Naive thymus-derived CD4-positive, alpha-beta T cell (primary cell): ENCODE data around the gene ZNF618. TPM values are rescaled to one million over a fixed set of nuclear protein-coding genes. Genes with fewer than 3 reads are reported as not detected.

ENCODE experiments used
- ATAC-seq: fragments of 150-1000 bp; cut with Tn5 transposase; 2 replicates; pipeline ENCODE4 v1.10.0; 2021; ENCODE audit warnings: mild to moderate bottlenecking, moderate library complexity
- CTCF ChIA-PET: fragments of 350-600 bp; sonication (Branson Sonifier 250); formaldehyde crosslinking; loops from one replicate; lab custom pipeline; 2021; ENCODE audit warnings: antibody characterized with exemption; lab: Charles Lee
- POLR2A ChIA-PET: fragments of 350-600 bp; sonication (Branson Sonifier 250); formaldehyde crosslinking; loops from one replicate; lab custom pipeline; 2021; ENCODE audit warnings: antibody characterized with exemption, inconsistent platforms; lab: Charles Lee
- DNase-seq, 9 donors: peaks; one replicate each; pipeline versions ENCODE4 v3.0.0 to v3.0.0-alpha.2; 2020 to 2022; ENCODE audit warnings: mixed read lengths in 1 of 9
- H3K27ac ChIP-seq: one replicate; pipeline ENCODE4 v1.7.0; 2013; ENCODE audit warnings: mild to moderate bottlenecking, low read depth, low read length, moderate library complexity
- H3K27me3 ChIP-seq, 2 donors: one replicate each; pipeline ENCODE4 v1.7.0; 2013; ENCODE audit warnings: low read length in 2 of 2, mild to moderate bottlenecking in 2 of 2, moderate library complexity in 2 of 2; ENCODE audit not compliant: control insufficient read depth in 2 of 2, insufficient read depth in 2 of 2
- H3K36me3 ChIP-seq, 3 experiments: 1 replicate in 2 of 3; 2 replicates in 1 of 3; pipeline ENCODE4 v1.7.0; 2013; ENCODE audit warnings: low read length in 3 of 3, mild to moderate bottlenecking in 3 of 3, moderate library complexity in 1 of 3; ENCODE audit not compliant: insufficient read depth in 3 of 3, control insufficient read depth in 2 of 3
- H3K4me1 ChIP-seq, 2 donors: one replicate each; pipeline ENCODE4 v1.7.0; 2013; ENCODE audit warnings: low read length in 2 of 2, mild to moderate bottlenecking in 2 of 2, moderate library complexity in 1 of 2; ENCODE audit not compliant: control insufficient read depth in 2 of 2, insufficient read depth in 2 of 2
- H3K4me3 ChIP-seq: 2 replicates; pipeline ENCODE4 v1.7.0; 2013; ENCODE audit warnings: mild to moderate bottlenecking, low read length
- H3K9me3 ChIP-seq, 3 experiments: 1 replicate in 2 of 3; 2 replicates in 1 of 3; pipeline ENCODE4 v1.7.0; 2013; ENCODE audit warnings: low read length in 3 of 3; ENCODE audit not compliant: control insufficient read depth in 2 of 3
- H3K27ac Mint-ChIP-seq, 9 donors: one replicate each; pipeline ENCODE4 v1.8.0; 2020 to 2022; ENCODE audit warnings: mixed read lengths in 9 of 9, mild to moderate bottlenecking in 8 of 9, moderate library complexity in 5 of 9, inconsistent platforms in 2 of 9
- H3K27me3 Mint-ChIP-seq, 5 donors: one replicate each; pipeline ENCODE4 v1.8.0; 2021 to 2022; ENCODE audit warnings: mixed read lengths in 5 of 5, mild to moderate bottlenecking in 1 of 5
- H3K36me3 Mint-ChIP-seq, 5 donors: one replicate each; pipeline ENCODE4 v1.8.0; 2020 to 2022; ENCODE audit warnings: mixed read lengths in 5 of 5, mild to moderate bottlenecking in 3 of 5, inconsistent platforms in 1 of 5
- H3K4me1 Mint-ChIP-seq, 7 donors: one replicate each; pipeline ENCODE4 v1.8.0; 2020 to 2022; ENCODE audit warnings: mixed read lengths in 7 of 7, mild to moderate bottlenecking in 3 of 7, inconsistent platforms in 1 of 7
- H3K4me3 Mint-ChIP-seq, 10 donors: one replicate each; pipeline ENCODE4 v1.8.0; 2020 to 2022; ENCODE audit warnings: mild to moderate bottlenecking in 10 of 10, mixed read lengths in 10 of 10, moderate library complexity in 6 of 10, inconsistent platforms in 2 of 10
- H3K9me3 Mint-ChIP-seq, 11 donors: one replicate each; pipeline ENCODE4 v1.8.0; 2020 to 2022; ENCODE audit warnings: mixed read lengths in 11 of 11, mild to moderate bottlenecking in 4 of 11, inconsistent platforms in 1 of 11, moderate library complexity in 1 of 11
- intact Hi-C, 2 donors: fragments of 100-400 bp; cut with micrococcal nuclease; formaldehyde crosslinking; loops; one replicate each; pipeline ENCODE4 v1.15.1; 2023
- polyA plus RNA-seq, 2 donors: library from polyadenylated mRNA; unstranded; fragments of 300-500 nt; fragmentation: Illumina TruSeq; gene quantifications; one replicate each; pipeline ENCODE4 v1.2.3, GENCODE V29; 2021
- total RNA-seq, 6 experiments: library from RNA in 5 of 6; stranded (reverse) in 5 of 6; gene quantifications; 1 replicate in 5 of 6; 2 replicates in 1 of 6; pipeline ENCODE4 v1.2.3 and lab custom pipeline; 2021 to 2026

ZNF618 gene
- total and polyA plus RNA-seq, 7 experiments from 2014 or later = 0.17 to 3.3 (median 1.1) TPM

- Mint-ChIP-seq H3K36me3 (peaks cover 0 to 3% (median 0%) of the 10 kb centered on the region in 5 donors), H3K27me3 (peaks cover 0 to under 1% (median 0%) of the 10 kb centered on the region in 5 donors), H3K4me3 (no peak overlapping the region), H3K4me1 (no peaks in the 10 kb centered on the region), H3K9me3 (no peaks in the 10 kb centered on the region), H3K27ac (no peak overlapping the region)
- Histone ChIP-seq H3K27ac (no peak overlapping the region), H3K27me3 (no peaks in the 10 kb centered on the region), H3K36me3 (no peaks in the 10 kb centered on the region), H3K4me1 (no peaks in the 10 kb centered on the region), H3K4me3 (no peak overlapping the region), H3K9me3 (no peaks in the 10 kb centered on the region)
- POLR2A ChIA-PET = no interaction called here
- ATAC-seq (no peak), DNase-seq (peak in 1 of 9 donors; percentile 9)
- intact Hi-C loops = no loop called here
- CTCF ChIA-PET = no interaction called here
These were observed 177.3 kb downstream of the ZNF618 start for GRCh38 chr9:114053246-114054005.

GRCh38 chr9:114054191-114054690 lies 178.1 kb downstream of the ZNF618 start:
- H3K4me3 ChIP-seq = no peak overlapping the region
- no peaks in the 10 kb centered on the region for H3K27me3 Mint-ChIP-seq
- no peaks in the 10 kb centered on the region for H3K9me3 ChIP-seq
- H3K36me3 Mint-ChIP-seq = peaks cover 0 to 3% (median 0%) of the 10 kb centered on the region in 5 donors
- ChIA-PET CTCF (no interaction called here), POLR2A (no interaction called here)
- no peaks in the 10 kb centered on the region for H3K4me1 Mint-ChIP-seq
- DNase-seq (peak in 1 of 9 donors; percentile 3), ATAC-seq (no peak)
- no peaks in the 10 kb centered on the region for H3K4me1 ChIP-seq
- H3K4me3 Mint-ChIP-seq = no peak overlapping the region
- no peak overlapping the region for H3K27ac ChIP-seq
- intact Hi-C loops = no loop called here
- H3K9me3 Mint-ChIP-seq = no peaks in the 10 kb centered on the region
- no peak overlapping the region for H3K27ac Mint-ChIP-seq
- H3K27me3 ChIP-seq = no peaks in the 10 kb centered on the region
- no peaks in the 10 kb centered on the region for H3K36me3 ChIP-seq

- intact Hi-C loops = no loop called here
- ATAC-seq (no peak), DNase-seq (peak in 1 of 9 donors; percentile 16)
- Histone ChIP-seq H3K9me3 (no peaks in the 10 kb centered on the region), H3K27me3 (no peaks in the 10 kb centered on the region), H3K4me3 (no peak overlapping the region), H3K36me3 (no peaks in the 10 kb centered on the region), H3K27ac (no peak overlapping the region), H3K4me1 (no peaks in the 10 kb centered on the region)
- ChIA-PET POLR2A (no interaction called here), CTCF (no interaction called here)
- Mint-ChIP-seq H3K27ac (no peak overlapping the region), H3K4me3 (no peak overlapping the region), H3K9me3 (no peaks in the 10 kb centered on the region), H3K4me1 (no peaks in the 10 kb centered on the region), H3K27me3 (peaks cover 0 to 4% (median 0%) of the 10 kb centered on the region in 5 donors), H3K36me3 (no peaks in the 10 kb centered on the region)
These were observed 179.0 kb downstream of the ZNF618 start for GRCh38 chr9:114055061-114055460.

- H3K4me1 Mint-ChIP-seq = no peaks in the 10 kb centered on the region
- H3K4me3 Mint-ChIP-seq = no peak overlapping the region
- Histone ChIP-seq H3K27ac (no peak overlapping the region), H3K27me3 (no peaks in the 10 kb centered on the region), H3K9me3 (no peaks in the 10 kb centered on the region), H3K36me3 (no peaks in the 10 kb centered on the region), H3K4me3 (no peak overlapping the region), H3K4me1 (no peaks in the 10 kb centered on the region)
- H3K27ac Mint-ChIP-seq = no peak overlapping the region
- no peak for DNase-seq
- CTCF ChIA-PET = no interaction called here
- POLR2A ChIA-PET = no interaction called here
- H3K9me3 Mint-ChIP-seq = peaks cover 0 to 2% (median 0%) of the 10 kb centered on the region in 11 donors
- intact Hi-C loops = no loop called here
- peaks cover 0 to 12% (median 0%) of the 10 kb centered on the region in 5 donors for H3K27me3 Mint-ChIP-seq
- H3K36me3 Mint-ChIP-seq = no peaks in the 10 kb centered on the region
- ATAC-seq = no peak
These were observed 179.8 kb downstream of the ZNF618 start for GRCh38 chr9:114055894-114056293.

- H3K4me1 Mint-ChIP-seq = no peaks in the 10 kb centered on the region
- H3K27ac Mint-ChIP-seq = no peak overlapping the region
- peaks cover 0 to 12% (median 0%) of the 10 kb centered on the region in 5 donors for H3K27me3 Mint-ChIP-seq
- H3K9me3 Mint-ChIP-seq = peaks cover 0 to 2% (median 0%) of the 10 kb centered on the region in 11 donors
- ATAC-seq = no peak
- H3K36me3 Mint-ChIP-seq = no peaks in the 10 kb centered on the region
- POLR2A ChIA-PET = no interaction called here
- Histone ChIP-seq H3K36me3 (no peaks in the 10 kb centered on the region), H3K4me1 (no peaks in the 10 kb centered on the region), H3K27ac (no peak overlapping the region), H3K9me3 (no peaks in the 10 kb centered on the region), H3K4me3 (no peak overlapping the region), H3K27me3 (no peaks in the 10 kb centered on the region)
- DNase-seq = peak in 1 of 9 donors; percentile 7
- intact Hi-C loops = no loop called here
- no peak overlapping the region for H3K4me3 Mint-ChIP-seq
- CTCF ChIA-PET = no interaction called here
These were observed 180.4 kb downstream of the ZNF618 start for GRCh38 chr9:114056527-114056926.

GRCh38 chr9:114057161-114057885 lies 181.2 kb downstream of the ZNF618 start:
- CTCF ChIA-PET = no interaction called here
- no peak for ATAC-seq
- POLR2A ChIA-PET = no interaction called here
- intact Hi-C loops = no loop called here
- no peak overlapping the region for H3K27ac Mint-ChIP-seq
- H3K27me3 Mint-ChIP-seq = peaks cover 0 to 18% (median 7%) of the 10 kb centered on the region in 5 donors
- peaks cover 0 to 2% (median 0%) of the 10 kb centered on the region in 11 donors for H3K9me3 Mint-ChIP-seq
- Histone ChIP-seq H3K4me1 (no peaks in the 10 kb centered on the region), H3K27ac (no peak overlapping the region), H3K36me3 (no peaks in the 10 kb centered on the region), H3K4me3 (no peak overlapping the region), H3K27me3 (peaks cover 0 to 3% of the 10 kb centered on the region in 2 donors), H3K9me3 (no peaks in the 10 kb centered on the region)
- no peaks in the 10 kb centered on the region for H3K4me1 Mint-ChIP-seq
- DNase-seq = no peak
- no peaks in the 10 kb centered on the region for H3K36me3 Mint-ChIP-seq
- no peak overlapping the region for H3K4me3 Mint-ChIP-seq
